CD14-positive monocyte (primary cell): ENCODE measurements around the gene RBMS1. TPM values are rescaled to one million over a fixed set of nuclear protein-coding genes. Genes with fewer than 3 reads are reported as not detected.

Experiments used
- DNase-seq, 3 donors: peaks; one replicate each; pipeline ENCODE4 v3.0.0-alpha.2; 2011 to 2022
- H2AFZ ChIP-seq: 2 replicates; pipeline ENCODE4 v1.6.0; 2012; ENCODE audit warnings: mild to moderate bottlenecking, low read depth, low read length, inconsistent platforms; ENCODE audit not compliant: insufficient read depth, poor library complexity, severe bottlenecking
- H3K27ac ChIP-seq, 2 donors: 1 replicate in 1 of 2; 2 replicates in 1 of 2; pipeline ENCODE4 v1.5.1; 2012 to 2013; ENCODE audit warnings: low read length in 2 of 2, control low read depth in 1 of 2, inconsistent platforms in 1 of 2, low read depth in 1 of 2, mild to moderate bottlenecking in 1 of 2
- H3K27me3 ChIP-seq, 2 donors: one replicate each; pipeline versions ENCODE4 v1.6.0 to v1.6.1; 2011 to 2013; ENCODE audit warnings: low read length in 2 of 2; ENCODE audit not compliant: control insufficient read depth in 2 of 2, insufficient read depth in 2 of 2
- H3K36me3 ChIP-seq, 2 donors: replicated peaks in 1 of 2; 1 replicate in 1 of 2; 2 replicates in 1 of 2; pipeline versions ENCODE4 v1.5.1 to v1.6.1; 2012 to 2013; ENCODE audit warnings: low read length in 2 of 2, control low read depth in 1 of 2, inconsistent platforms in 1 of 2, mild to moderate bottlenecking in 1 of 2; ENCODE audit not compliant: insufficient read depth in 2 of 2, control insufficient read depth in 1 of 2
- H3K4me1 ChIP-seq, 2 donors: 1 replicate in 1 of 2; 2 replicates in 1 of 2; pipeline versions ENCODE4 v1.5.1 to v1.6.1; 2012 to 2013; ENCODE audit warnings: low read length in 2 of 2, control low read depth in 1 of 2, inconsistent platforms in 1 of 2, mild to moderate bottlenecking in 1 of 2, moderate library complexity in 1 of 2; ENCODE audit not compliant: insufficient read depth in 2 of 2, control insufficient read depth in 1 of 2
- H3K4me2 ChIP-seq: replicated peaks from 2 replicates; pipeline ENCODE3; 2012; ENCODE audit warnings: low read length, moderate library complexity, mild to moderate bottlenecking; ENCODE audit not compliant: poor library complexity, severe bottlenecking; ENCODE audit errors: extremely low read depth
- H3K4me3 ChIP-seq, 3 experiments: fragments of 200-600 bp in 1 of 3; sonication (generic) in 1 of 3; replicated peaks in 1 of 3; 1 replicate in 2 of 3; 2 replicates in 1 of 3; pipeline ENCODE4 v1.5.1; 2011 to 2013; ENCODE audit warnings: low read length in 3 of 3, mild to moderate bottlenecking in 3 of 3, control low read depth in 2 of 3, low read depth in 2 of 3, inconsistent platforms in 1 of 3, moderate library complexity in 1 of 3
- H3K79me2 ChIP-seq: 2 replicates; pipeline ENCODE4 v1.6.0; 2012; ENCODE audit warnings: mild to moderate bottlenecking, control low read depth, inconsistent platforms, low read length, moderate library complexity; ENCODE audit not compliant: insufficient read depth
- H3K9ac ChIP-seq: 2 replicates; pipeline ENCODE4 v1.6.0; 2017; ENCODE audit warnings: low read length, mild to moderate bottlenecking; ENCODE audit not compliant: insufficient read depth, poor library complexity, severe bottlenecking
- H3K9me3 ChIP-seq, 2 donors: replicated peaks in 1 of 2; 1 replicate in 1 of 2; 2 replicates in 1 of 2; pipeline versions ENCODE4 v1.5.1 to v1.6.1; 2012 to 2013; ENCODE audit warnings: low read length in 2 of 2, control low read depth in 1 of 2; ENCODE audit not compliant: control insufficient read depth in 1 of 2, insufficient read depth in 1 of 2
- H4K20me1 ChIP-seq: 2 replicates; pipeline ENCODE4 v1.6.0; 2012; ENCODE audit warnings: mild to moderate bottlenecking, low read length, control low read depth, moderate library complexity; ENCODE audit not compliant: insufficient read depth
- H3K27ac Mint-ChIP-seq, 7 donors: one replicate each; pipeline ENCODE4 v1.8.0; 2020; ENCODE audit warnings: mild to moderate bottlenecking in 7 of 7, mixed read lengths in 7 of 7, moderate library complexity in 6 of 7, inconsistent platforms in 2 of 7
- H3K27me3 Mint-ChIP-seq, 3 donors: one replicate each; pipeline ENCODE4 v1.8.0; 2021 to 2022; ENCODE audit warnings: low read depth in 3 of 3, mild to moderate bottlenecking in 3 of 3, mixed read lengths in 3 of 3, moderate library complexity in 3 of 3, inconsistent platforms in 1 of 3
- H3K36me3 Mint-ChIP-seq, 2 donors: one replicate each; pipeline ENCODE4 v1.8.0; 2020; ENCODE audit warnings: mixed read lengths in 2 of 2, inconsistent platforms in 1 of 2, mild to moderate bottlenecking in 1 of 2
- H3K4me1 Mint-ChIP-seq: one replicate; pipeline ENCODE4 v1.8.0; 2020; ENCODE audit warnings: mild to moderate bottlenecking, mixed read lengths
- H3K4me3 Mint-ChIP-seq, 2 donors: one replicate each; pipeline ENCODE4 v1.8.0; 2020; ENCODE audit warnings: mild to moderate bottlenecking in 2 of 2, mixed read lengths in 2 of 2, moderate library complexity in 1 of 2
- H3K9me3 Mint-ChIP-seq, 7 donors: one replicate each; pipeline ENCODE4 v1.8.0; 2020 to 2022; ENCODE audit warnings: mixed read lengths in 7 of 7, mild to moderate bottlenecking in 6 of 7, moderate library complexity in 6 of 7, inconsistent platforms in 2 of 7
- WGBS: methylation state at CpG from one replicate; pipeline ENCODE4 v1.1.5; 2013; ENCODE audit warnings: missing lambda C conversion rate; ENCODE audit not compliant: insufficient coverage; 5-methylcytosine and 5-hydroxymethylcytosine counted together
- intact Hi-C, 2 donors: fragments of 100-400 bp; cut with micrococcal nuclease; formaldehyde crosslinking; loops; one replicate each; pipeline versions ENCODE4 v1.15.0 to v1.15.1; 2023
- polyA plus RNA-seq, 3 donors: library from polyadenylated mRNA; depleted of rRNA in 1 of 3; unstranded in 2 of 3; stranded (reverse) in 1 of 3; fragments of 300-500 nt in 2 of 3; fragments of >200 nt in 1 of 3; fragmentation: Illumina TruSeq in 2 of 3; gene quantifications; 1 replicate in 2 of 3; 2 replicates in 1 of 3; pipeline ENCODE4 v1.2.3, GENCODE V29; 2012 to 2021
- TF ChIP-seq, protein P1 (sequence below): fragments of 200-600 bp; IDR thresholded peaks from one replicate; pipeline ENCODE4 v1.8.0; 2022; ENCODE audit warnings: antibody characterized with exemption, mild to moderate bottlenecking

The RBMS1 gene
- polyA plus RNA-seq, 3 donors, result 88.2 to 91.2 (median 89.4) TPM

DNA sequence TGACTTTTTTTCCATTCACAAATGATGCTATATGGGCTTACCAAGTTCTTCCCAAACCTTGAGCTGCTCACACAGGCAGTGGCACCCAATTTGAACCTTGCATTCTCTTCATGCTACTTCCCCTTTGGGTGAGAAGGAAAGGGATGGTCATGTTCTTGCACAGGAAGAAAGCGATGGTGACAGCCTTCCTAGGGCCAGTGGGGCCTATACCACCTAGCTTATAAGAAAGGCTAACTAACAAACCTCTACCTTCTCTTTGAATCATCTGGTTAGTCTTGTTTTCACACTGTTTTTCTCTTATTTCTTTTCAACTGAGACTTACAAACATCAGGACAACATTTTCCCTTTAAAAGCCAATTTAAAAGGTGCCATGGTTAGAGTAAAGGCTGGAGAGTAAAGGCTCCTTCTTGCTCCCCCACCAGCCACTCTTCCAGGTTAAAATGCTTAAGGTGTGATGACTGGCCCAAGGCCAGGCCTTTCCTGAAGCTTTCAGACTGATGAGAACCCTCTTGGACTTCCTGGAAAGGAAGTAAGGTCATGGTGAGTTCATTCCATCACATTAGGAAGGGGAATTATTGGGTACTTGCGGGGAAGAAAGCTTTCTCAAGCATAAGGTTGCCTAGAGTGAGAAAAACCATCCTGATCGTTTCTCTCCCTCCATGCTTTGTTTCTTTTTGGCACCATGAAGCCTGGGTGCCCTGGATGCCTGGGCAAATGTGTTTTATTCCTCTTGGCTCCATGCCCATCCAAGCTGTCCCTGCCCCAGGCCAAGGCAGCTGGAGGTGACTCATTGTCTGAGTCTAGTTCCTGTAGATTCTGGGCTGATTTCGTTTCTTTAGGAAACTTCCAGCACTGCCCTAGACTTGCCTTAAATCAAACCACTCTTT, 252.1 kb downstream of the RBMS1 start:
- Histone ChIP-seq H3K9me3 (no peaks in the 10 kb centered on the region), H4K20me1 (no peaks in the 10 kb centered on the region), H3K79me2 (no peaks in the 10 kb centered on the region), H3K4me2 (no peak overlapping the region), H3K27ac (no peak overlapping the region), H3K4me3 (no peak overlapping the region), H2AFZ (no peak overlapping the region), H3K9ac (no peak overlapping the region), H3K4me1 (no peaks in the 10 kb centered on the region), H3K27me3 (no peaks in the 10 kb centered on the region), H3K36me3 (no peaks in the 10 kb centered on the region)
- H3K9me3 Mint-ChIP-seq, result no peaks in the 10 kb centered on the region
- DNase-seq, result peak; percentile 25 to 46 (median 44)
- H3K36me3 Mint-ChIP-seq, result no peaks in the 10 kb centered on the region
- H3K4me1 Mint-ChIP-seq, result peaks cover 6% of the 10 kb centered on the region
- peak overlapping the region in 1 of 7 donors; percentile 72 for H3K27ac Mint-ChIP-seq
- TF ChIP-seq, protein P1, sequence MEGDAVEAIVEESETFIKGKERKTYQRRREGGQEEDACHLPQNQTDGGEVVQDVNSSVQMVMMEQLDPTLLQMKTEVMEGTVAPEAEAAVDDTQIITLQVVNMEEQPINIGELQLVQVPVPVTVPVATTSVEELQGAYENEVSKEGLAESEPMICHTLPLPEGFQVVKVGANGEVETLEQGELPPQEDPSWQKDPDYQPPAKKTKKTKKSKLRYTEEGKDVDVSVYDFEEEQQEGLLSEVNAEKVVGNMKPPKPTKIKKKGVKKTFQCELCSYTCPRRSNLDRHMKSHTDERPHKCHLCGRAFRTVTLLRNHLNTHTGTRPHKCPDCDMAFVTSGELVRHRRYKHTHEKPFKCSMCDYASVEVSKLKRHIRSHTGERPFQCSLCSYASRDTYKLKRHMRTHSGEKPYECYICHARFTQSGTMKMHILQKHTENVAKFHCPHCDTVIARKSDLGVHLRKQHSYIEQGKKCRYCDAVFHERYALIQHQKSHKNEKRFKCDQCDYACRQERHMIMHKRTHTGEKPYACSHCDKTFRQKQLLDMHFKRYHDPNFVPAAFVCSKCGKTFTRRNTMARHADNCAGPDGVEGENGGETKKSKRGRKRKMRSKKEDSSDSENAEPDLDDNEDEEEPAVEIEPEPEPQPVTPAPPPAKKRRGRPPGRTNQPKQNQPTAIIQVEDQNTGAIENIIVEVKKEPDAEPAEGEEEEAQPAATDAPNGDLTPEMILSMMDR, result no peak
- H3K4me3 Mint-ChIP-seq, result no peak overlapping the region
- intact Hi-C loops, result no loop called here
- peaks cover 1 to 2% (median 2%) of the 10 kb centered on the region in 3 donors for H3K27me3 Mint-ChIP-seq
- no CpG with 5 or more reads among the region's 4 CpGs for WGBS

DNA sequence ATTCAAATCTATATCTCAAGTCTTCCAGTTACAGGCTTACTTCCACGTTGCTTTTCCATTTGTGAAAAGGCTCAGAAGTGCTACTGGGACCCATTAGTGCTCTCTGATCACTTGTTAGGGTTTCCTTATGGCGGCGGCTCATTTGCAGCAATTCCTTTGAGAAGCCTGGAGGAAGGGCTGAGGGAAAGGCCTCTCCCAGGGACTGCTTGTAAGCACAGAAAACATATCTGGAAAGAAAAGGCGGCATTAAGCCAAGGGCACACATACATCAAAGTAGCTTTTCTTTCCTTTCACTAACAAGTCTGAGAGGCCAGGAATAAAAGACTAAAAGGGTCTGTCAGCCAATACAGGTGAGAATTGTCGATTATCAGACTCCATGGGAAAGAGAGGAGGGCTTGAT, 254.2 kb downstream of the RBMS1 start:
- no peaks in the 10 kb centered on the region for H4K20me1 ChIP-seq
- H3K4me3 ChIP-seq, result no peak overlapping the region
- H3K36me3 ChIP-seq, result no peaks in the 10 kb centered on the region
- no peaks in the 10 kb centered on the region for H3K4me1 ChIP-seq
- no peak for DNase-seq
- peaks cover 6% of the 10 kb centered on the region for H3K4me1 Mint-ChIP-seq
- no peaks in the 10 kb centered on the region for H3K27me3 ChIP-seq
- H3K4me2 ChIP-seq, result no peak overlapping the region
- TF ChIP-seq, protein P1, result no peak
- no peaks in the 10 kb centered on the region for H3K9me3 Mint-ChIP-seq
- H3K4me3 Mint-ChIP-seq, result no peak overlapping the region
- H3K9me3 ChIP-seq, result no peaks in the 10 kb centered on the region
- peaks cover 0 to 2% (median 2%) of the 10 kb centered on the region in 3 donors for H3K27me3 Mint-ChIP-seq
- intact Hi-C loops, result no loop called here
- no peak overlapping the region for H3K9ac ChIP-seq
- no peak overlapping the region for H3K27ac ChIP-seq
- WGBS, result 92% methylated on average over 2 of the region's 5 CpGs
- no peak overlapping the region for H3K27ac Mint-ChIP-seq
- H2AFZ ChIP-seq, result no peak overlapping the region
- H3K79me2 ChIP-seq, result no peaks in the 10 kb centered on the region
- H3K36me3 Mint-ChIP-seq, result no peaks in the 10 kb centered on the region
